ENCODE results near the gene CERS1. TPM values are rescaled to one million over a fixed set of nuclear protein-coding genes. Genes with fewer than 3 reads are reported as not detected.

The CERS1 gene
- total RNA-seq, 1 donor from 2014 or later = 1.4 TPM

- Histone ChIP-seq H3K36me3 (peaks cover 42% of the 10 kb centered on the region), H3K4me3 (peak overlapping the region; percentile 36), H3K27me3 (ENCODE audit: low read depth) (peaks cover 39% of the 10 kb centered on the region), H3K27ac (replicated peaks) (no peak overlapping the region), H3K9me3 (replicated peaks) (no peaks in the 10 kb centered on the region), H3K4me1 (peaks cover 25% of the 10 kb centered on the region)
- intact Hi-C loops (cut with micrococcal nuclease) = no loop called here
- DNase-seq = no peak
- TF ChIP-seq CTCF (IDR thresholded peaks at IDR 0.05; ENCODE audit: borderline replicate concordance) = peak; percentile 12
Measured at GRCh38 chr19:18868380-18869022, 27.5 kb downstream of the CERS1 start.

DNA sequence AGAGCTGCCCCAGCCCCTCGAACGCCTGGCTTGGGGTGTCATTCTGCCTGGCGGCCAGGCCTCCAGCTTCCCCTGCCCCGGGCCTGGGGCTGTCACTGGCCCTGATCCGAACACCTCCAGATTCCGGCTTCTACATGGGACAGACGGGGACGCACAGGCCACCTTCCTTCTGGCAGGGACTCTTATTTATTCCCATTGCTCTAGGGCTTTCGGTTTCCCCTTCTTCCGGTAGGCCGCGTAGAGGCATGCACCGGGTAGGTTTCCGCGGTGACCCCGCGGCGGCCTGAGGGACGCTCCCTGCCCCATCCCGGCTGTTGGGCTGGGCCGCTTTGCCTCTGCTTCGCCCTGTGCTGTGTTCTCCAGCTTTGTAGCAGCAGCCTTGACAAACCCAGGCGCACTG is 28.2 kb downstream of the CERS1 start:
- no peak for DNase-seq
- Histone ChIP-seq H3K27me3 (ENCODE audit: low read depth) (peaks cover 36% of the 10 kb centered on the region), H3K4me3 (no peak overlapping the region), H3K4me1 (peaks cover 25% of the 10 kb centered on the region), H3K9me3 (replicated peaks) (no peaks in the 10 kb centered on the region), H3K27ac (replicated peaks) (no peak overlapping the region), H3K36me3 (peaks cover 50% of the 10 kb centered on the region)
- no peak for TF ChIP-seq CTCF (IDR thresholded peaks at IDR 0.05; ENCODE audit: borderline replicate concordance)
- intact Hi-C loops (cut with micrococcal nuclease) = no loop called here

- no peak overlapping the region for H3K4me3 ChIP-seq
- intact Hi-C loops (cut with micrococcal nuclease) = no loop called here
- H3K9me3 ChIP-seq (replicated peaks) = no peaks in the 10 kb centered on the region
- H3K27me3 ChIP-seq (ENCODE audit: low read depth) = peaks cover 31% of the 10 kb centered on the region
- peaks cover 55% of the 10 kb centered on the region for H3K36me3 ChIP-seq
- DNase-seq = no peak
- TF ChIP-seq CTCF (IDR thresholded peaks at IDR 0.05; ENCODE audit: borderline replicate concordance) = no peak
- H3K27ac ChIP-seq (replicated peaks) = no peak overlapping the region
- peaks cover 25% of the 10 kb centered on the region for H3K4me1 ChIP-seq
Measured at GRCh38 chr19:18867199-18867598, 28.8 kb downstream of the CERS1 start.

- peak; percentile 51 for TF ChIP-seq CTCF (IDR thresholded peaks at IDR 0.05; ENCODE audit: borderline replicate concordance)
- DNase-seq = no peak
- no peaks in the 10 kb centered on the region for H3K9me3 ChIP-seq (replicated peaks)
- no peak overlapping the region for H3K27ac ChIP-seq (replicated peaks)
- peaks cover 25% of the 10 kb centered on the region for H3K4me1 ChIP-seq
- intact Hi-C loops (cut with micrococcal nuclease) = no loop called here
- peaks cover 27% of the 10 kb centered on the region for H3K27me3 ChIP-seq (ENCODE audit: low read depth)
- H3K36me3 ChIP-seq = peaks cover 60% of the 10 kb centered on the region
- H3K4me3 ChIP-seq = no peak overlapping the region
Measured at GRCh38 chr19:18866800-18867123, 29.2 kb downstream of the CERS1 start.

GRCh38 chr19:18865973-18866799 is 29.8 kb downstream of the CERS1 start:
- H3K9me3 ChIP-seq (replicated peaks) = no peaks in the 10 kb centered on the region
- peaks cover 21% of the 10 kb centered on the region for H3K27me3 ChIP-seq (ENCODE audit: low read depth)
- intact Hi-C loops (cut with micrococcal nuclease) = no loop called here
- H3K4me1 ChIP-seq = peaks cover 25% of the 10 kb centered on the region
- DNase-seq = peak; percentile 66
- no peak overlapping the region for H3K4me3 ChIP-seq
- peaks cover 65% of the 10 kb centered on the region for H3K36me3 ChIP-seq
- H3K27ac ChIP-seq (replicated peaks) = no peak overlapping the region
- peak; percentile 99 for TF ChIP-seq CTCF (IDR thresholded peaks at IDR 0.05; ENCODE audit: borderline replicate concordance)
